ENCODE data around the gene SHISA7. TPM values are rescaled to one million over a fixed set of nuclear protein-coding genes. Genes with fewer than 3 reads are reported as not detected.
"Not testable (repeated sequence)": the region's sequence is repeated elsewhere in the genome, so short reads cannot be mapped to it uniquely, and the experiment has no call there.

The SHISA7 gene
- total and polyA plus RNA-seq, 2 of the 4 experiments (the other 2 are of a cell fraction), result not detected

GRCh38 chr19:55449469-55449868 lies 6.4 kb upstream of the SHISA7 start:
- no TSS peak for BruUV-seq (replicated peaks)
- H3K36me3 ChIP-seq (ENCODE audit: control insufficient read depth, insufficient read depth, low read length), result no peaks in the 10 kb centered on the region
- H2BK15ac ChIP-seq (ENCODE audit: low read depth, low read length), result no peak overlapping the region
- no peak overlapping the region for H3K4me2 ChIP-seq (ENCODE audit: low read depth, low read length)
- no peak for DNase-seq
- dilution Hi-C loops (cut with HindIII; ENCODE audit: low sequenced_read_pairs, unreplicated experiment) (no loop called here), in situ Hi-C loops (cut with MboI; ENCODE audit: low sequenced_read_pairs) (no loop called here), intact Hi-C loops (cut with micrococcal nuclease) (no loop called here)
- no peak overlapping the region for H3K4me3 ChIP-seq (ENCODE audit: insufficient read depth, low read depth, low read length)
- peaks cover 2% of the 10 kb centered on the region; the same call in 1 of the 2 replicates for H3K4me1 ChIP-seq (ENCODE audit: control insufficient read depth, insufficient read depth, low read length)
- H3K27ac ChIP-seq (ENCODE audit: insufficient read depth, low read length), result no peak overlapping the region
- TF ChIP-seq FOS (IDR thresholded peaks at IDR 0.05; ENCODE audit: low read depth, low read length), result no peak
- no peak overlapping the region for H4K8ac ChIP-seq (ENCODE audit: low read depth in 2 of 2, low read length in 2 of 2)
- peaks cover 50% of the 10 kb centered on the region for H3K27me3 ChIP-seq (ENCODE audit: control insufficient read depth, insufficient read depth, low read length)
- H3K56ac ChIP-seq (ENCODE audit: extremely low read depth, insufficient read depth, low read length), result no peak overlapping the region
- H3K79me1 ChIP-seq (ENCODE audit: low read depth in 1 of 2, low read length in 2 of 2), result no peaks in the 10 kb centered on the region; a peak in 1 of 4 replicates
- H2BK5ac ChIP-seq (ENCODE audit: low read depth, low read length, poor library complexity, severe bottlenecking), result no peak overlapping the region
- H3K4ac ChIP-seq (ENCODE audit: low read depth, low read length), result no peak overlapping the region
- H3K23ac ChIP-seq (ENCODE audit: low read depth, low read length), result no peak overlapping the region
- WGBS, 2 experiments (ENCODE audit: extremely low coverage in 2 of 2, insufficient read length in 1 of 2), result 23% methylated on average over 8 of the region's 16 CpGs; no CpG with 5 or more reads in 1 of the 2 experiments
- no peak overlapping the region for H2AK5ac ChIP-seq (ENCODE audit: low read depth, low read length)
- no peaks in the 10 kb centered on the region for H3K9me3 ChIP-seq (ENCODE audit: control insufficient read depth, insufficient read depth, low read length)
- ATAC-seq (ENCODE audit: low read depth), result no peak
- no peak overlapping the region for H2BK20ac ChIP-seq (ENCODE audit: low read depth, low read length)
- CTCF ChIA-PET, result no interaction called here
- H2BK120ac ChIP-seq (ENCODE audit: low read depth, low read length), result no peak overlapping the region
- no peak overlapping the region for H3K9ac ChIP-seq (ENCODE audit: low read depth, low read length)
- H3K18ac ChIP-seq (ENCODE audit: low read depth, low read length), result no peak overlapping the region
- no peak overlapping the region for H3K14ac ChIP-seq (replicated peaks; ENCODE audit: low read depth, low read length)
- H4K5ac ChIP-seq (ENCODE audit: low read depth, low read length), result no peak overlapping the region
- H4K91ac ChIP-seq (ENCODE audit: insufficient read depth, low read depth, low read length), result no peak overlapping the region
- H4K20me1 ChIP-seq (ENCODE audit: insufficient read depth, low read length), result peaks cover 22% of the 10 kb centered on the region; the same call in 1 of the 2 replicates
- H3K9me1 ChIP-seq (ENCODE audit: insufficient read depth, low read length), result peaks cover 2% of the 10 kb centered on the region; the same call in 1 of the 2 replicates
- H2AK9ac ChIP-seq (replicated peaks; ENCODE audit: low read depth, low read length, poor library complexity), result no peak overlapping the region
- POLR2A ChIA-PET (ENCODE audit: unreplicated experiment), result no interaction called here
- H2AFZ ChIP-seq (replicated peaks; ENCODE audit: low read length, poor library complexity), result peak overlapping the region; percentile 32

- dilution Hi-C loops (cut with HindIII; ENCODE audit: low sequenced_read_pairs, unreplicated experiment); ATAC-seq (ENCODE audit: low read depth); CTCF ChIA-PET; H4K8ac ChIP-seq (ENCODE audit: low read depth in 2 of 2, low read length in 2 of 2); H2BK120ac ChIP-seq (ENCODE audit: low read depth, low read length); H2BK15ac ChIP-seq (ENCODE audit: low read depth, low read length); H4K91ac ChIP-seq (ENCODE audit: insufficient read depth, low read depth, low read length); in situ Hi-C loops (cut with MboI; ENCODE audit: low sequenced_read_pairs); H4K5ac ChIP-seq (ENCODE audit: low read depth, low read length); BruUV-seq (replicated peaks); intact Hi-C loops (cut with micrococcal nuclease); H3K23ac ChIP-seq (ENCODE audit: low read depth, low read length); DNase-seq; H2BK20ac ChIP-seq (ENCODE audit: low read depth, low read length); H3K79me1 ChIP-seq (ENCODE audit: low read depth in 1 of 2, low read length in 2 of 2); POLR2A ChIA-PET (ENCODE audit: unreplicated experiment); H3K27ac ChIP-seq (ENCODE audit: insufficient read depth, low read length); H3K18ac ChIP-seq (ENCODE audit: low read depth, low read length); H3K4ac ChIP-seq (ENCODE audit: low read depth, low read length); H2AFZ ChIP-seq (replicated peaks; ENCODE audit: low read length, poor library complexity); H3K14ac ChIP-seq (replicated peaks; ENCODE audit: low read depth, low read length); H3K36me3 ChIP-seq (ENCODE audit: control insufficient read depth, insufficient read depth, low read length); H3K9ac ChIP-seq (ENCODE audit: low read depth, low read length); H3K4me1 ChIP-seq (ENCODE audit: control insufficient read depth, insufficient read depth, low read length); H2AK9ac ChIP-seq (replicated peaks; ENCODE audit: low read depth, low read length, poor library complexity); H3K4me3 ChIP-seq (ENCODE audit: insufficient read depth, low read depth, low read length); H3K9me1 ChIP-seq (ENCODE audit: insufficient read depth, low read length); H3K4me2 ChIP-seq (ENCODE audit: low read depth, low read length); H3K56ac ChIP-seq (ENCODE audit: extremely low read depth, insufficient read depth, low read length); H3K9me3 ChIP-seq (ENCODE audit: control insufficient read depth, insufficient read depth, low read length): not testable (repeated sequence)
- peak overlapping the region; percentile 16; the same call in 1 of the 2 replicates for H2AK5ac ChIP-seq (ENCODE audit: low read depth, low read length)
- H2BK5ac ChIP-seq (ENCODE audit: low read depth, low read length, poor library complexity, severe bottlenecking), result peak overlapping the region; percentile 80
- 83% methylated on average over 2 of the region's 5 CpGs; no CpG with 5 or more reads in 1 of the 2 experiments for WGBS, 2 experiments (ENCODE audit: extremely low coverage in 2 of 2, insufficient read length in 1 of 2)
- peaks cover 61% of the 10 kb centered on the region for H3K27me3 ChIP-seq (ENCODE audit: control insufficient read depth, insufficient read depth, low read length)
- H4K20me1 ChIP-seq (ENCODE audit: insufficient read depth, low read length), result peaks cover 10% of the 10 kb centered on the region; the same call in 1 of the 2 replicates
Measured at GRCh38 chr19:55448175-55448490, 5.0 kb upstream of the SHISA7 start.

Measured in IMR-90 (cell line).